GM21367 (cell line): ENCODE data around the gene TFDP2.
A peak's percentile ranks its signal among the peaks of the same experiment; 100 is the strongest.
"Not testable (repeated sequence)": the region's sequence is repeated elsewhere in the genome, so short reads cannot be mapped to it uniquely, and the experiment has no call there.

Experiments used
- ATAC-seq: cut with Tn5 transposase; IDR thresholded peaks from one replicate; pipeline ENCODE4 v1.9.1; 2021; ENCODE audit not compliant: unreplicated experiment

The TFDP2 gene

DNA sequence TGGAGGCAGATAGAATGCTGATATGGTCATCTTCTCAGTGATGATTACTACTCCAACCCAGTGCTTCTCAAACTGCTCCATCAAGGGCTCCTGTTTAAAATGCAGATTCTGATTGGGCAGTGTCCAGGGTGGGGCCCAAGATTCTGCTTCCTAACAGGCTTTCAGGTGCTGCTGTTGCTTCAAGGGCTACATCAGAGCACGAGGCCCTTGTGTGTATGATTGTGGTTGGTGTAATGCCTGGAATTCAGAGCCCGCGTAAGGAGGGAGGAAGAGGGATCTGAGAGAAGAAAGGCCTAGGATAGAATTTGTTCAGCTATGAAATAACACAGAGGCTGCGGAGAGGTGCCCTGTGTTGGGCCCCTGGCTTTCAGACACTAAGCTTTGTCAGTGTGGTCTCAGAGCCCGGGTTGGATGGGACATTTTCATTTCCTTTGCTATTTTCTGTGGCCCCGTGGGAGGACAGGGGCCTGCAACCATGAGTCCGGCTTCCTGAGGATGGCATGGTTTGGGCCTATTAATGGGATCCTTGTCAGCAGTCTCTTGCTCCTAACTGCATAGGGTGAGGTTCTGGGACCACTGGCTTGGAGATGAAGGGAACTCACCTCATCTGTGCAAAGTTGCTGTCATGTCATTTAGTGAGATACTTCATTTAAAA, 219.9 kb downstream of the TFDP2 start:
- ATAC-seq, result no peak

- no peak for ATAC-seq
Observed at GRCh38 chr3:141928631-141929270, 220.6 kb downstream of the TFDP2 start.

DNA sequence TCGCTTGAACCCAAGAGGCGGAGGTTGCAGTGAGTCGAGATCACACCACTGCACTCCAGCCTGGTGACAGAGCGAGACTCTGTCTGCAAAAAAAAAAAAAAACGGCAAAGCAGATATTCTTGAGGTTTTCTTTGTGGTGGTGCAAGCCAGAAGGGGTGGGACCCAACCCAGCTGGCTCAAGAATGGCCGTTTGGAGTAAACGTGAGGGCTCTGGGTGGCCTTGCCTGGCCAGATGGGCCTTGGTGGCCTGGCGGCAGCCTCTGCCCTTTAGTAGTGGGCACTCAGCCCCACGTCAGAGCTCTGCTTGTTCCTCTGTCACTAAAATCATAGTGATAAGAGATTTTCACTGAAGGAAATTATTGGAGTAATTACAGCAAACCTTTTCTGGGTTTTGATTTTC, 222.4 kb downstream of the TFDP2 start:
- ATAC-seq, result no peak

DNA sequence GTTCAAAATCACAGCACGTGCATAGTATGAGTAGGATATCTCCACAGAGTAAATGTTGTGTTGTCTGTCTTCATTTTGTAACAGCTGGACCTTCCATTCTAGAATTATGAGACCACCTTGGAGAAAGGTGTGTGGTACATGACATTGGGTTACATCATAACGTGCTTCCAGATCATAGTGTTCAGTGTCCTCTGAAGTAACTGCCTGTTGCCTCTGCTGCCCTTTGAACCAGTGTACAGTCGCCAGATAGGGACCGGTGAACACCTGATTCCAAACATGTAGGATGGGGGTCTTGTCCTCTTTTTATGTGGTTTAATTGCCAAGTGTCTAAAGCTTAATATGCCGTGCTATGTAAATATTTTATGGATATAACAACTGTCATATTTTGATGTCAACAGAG, 223.7 kb downstream of the TFDP2 start:
- ATAC-seq, result not testable (repeated sequence)

DNA sequence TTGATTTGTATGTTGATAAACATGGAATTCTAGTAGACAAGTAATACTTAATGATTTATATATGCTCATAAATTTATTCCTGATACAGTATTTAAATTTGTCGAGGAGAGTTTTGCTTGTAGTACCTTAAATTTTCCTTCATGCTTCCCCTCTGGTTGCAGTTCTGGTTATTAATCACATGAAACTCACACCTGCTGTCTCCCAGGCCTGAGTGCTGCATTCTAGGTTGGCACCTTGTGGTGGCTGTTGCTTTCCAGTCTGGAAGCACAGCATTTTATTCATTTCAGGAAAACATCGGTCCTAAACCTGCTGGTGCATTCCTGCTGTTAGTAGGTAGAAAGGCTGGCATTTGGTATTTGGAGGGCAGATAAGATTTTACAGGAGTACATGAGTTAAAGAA, 228.0 kb downstream of the TFDP2 start:
- ATAC-seq, result no peak

DNA sequence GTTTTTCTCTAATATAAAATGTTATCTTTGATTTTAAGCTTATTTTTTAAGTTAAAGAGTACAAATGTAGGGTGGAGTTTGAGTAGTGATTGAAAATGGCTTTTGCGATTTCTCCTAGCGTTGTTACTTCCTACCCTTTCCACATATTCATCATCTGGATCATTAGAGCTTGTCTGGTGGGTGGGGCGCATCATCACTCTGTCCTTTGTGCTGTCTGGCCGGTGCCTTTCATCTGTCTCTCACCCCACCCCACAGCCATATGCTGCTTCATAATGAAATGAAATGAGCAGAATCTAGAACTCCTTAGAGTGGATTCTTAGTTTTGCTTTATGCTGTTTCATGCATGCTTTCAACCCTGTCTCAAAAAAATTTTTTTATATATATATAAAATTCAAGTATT, 228.6 kb downstream of the TFDP2 start:
- ATAC-seq, result no peak

DNA sequence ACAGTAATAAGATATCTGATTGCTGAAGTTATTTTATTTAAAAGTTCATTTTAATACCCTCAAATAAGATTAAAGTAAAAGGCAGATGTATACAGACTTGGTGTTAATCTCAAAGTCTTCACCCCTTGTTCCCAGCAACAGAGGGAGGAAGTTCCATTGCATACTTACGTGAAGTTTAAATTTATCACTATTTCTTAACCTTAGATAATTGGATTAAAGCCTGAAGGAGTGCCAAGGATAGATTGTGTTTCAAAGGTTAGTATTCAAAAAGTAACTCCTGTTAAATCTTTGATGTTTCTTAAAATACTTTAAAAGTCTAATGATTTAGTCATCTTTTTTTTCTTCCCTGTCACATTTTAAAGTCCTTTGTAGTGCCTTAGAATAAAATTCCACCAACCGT, 233.6 kb downstream of the TFDP2 start:
- no peak for ATAC-seq

DNA sequence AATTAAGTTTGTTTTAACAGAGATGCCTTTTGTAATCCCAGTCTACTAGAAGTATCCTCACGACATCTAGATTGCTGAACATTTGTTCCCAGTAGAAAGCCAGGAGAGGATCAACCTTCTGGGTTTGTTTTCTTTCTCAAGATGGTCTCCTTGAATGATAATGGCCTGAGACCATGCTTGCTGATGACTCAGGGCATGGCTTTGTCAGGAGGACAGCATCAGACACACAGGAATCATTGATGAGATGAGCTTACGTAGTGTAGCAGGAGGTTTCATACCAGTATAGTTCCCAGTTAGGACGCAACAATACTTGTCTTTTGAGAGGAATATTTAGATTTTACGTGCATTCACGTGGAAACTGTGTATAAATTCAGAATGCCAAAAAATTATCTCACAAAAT, 234.3 kb downstream of the TFDP2 start:
- no peak for ATAC-seq

- no peak for ATAC-seq
Observed at GRCh38 chr3:141914311-141914710, 235.0 kb downstream of the TFDP2 start.

DNA sequence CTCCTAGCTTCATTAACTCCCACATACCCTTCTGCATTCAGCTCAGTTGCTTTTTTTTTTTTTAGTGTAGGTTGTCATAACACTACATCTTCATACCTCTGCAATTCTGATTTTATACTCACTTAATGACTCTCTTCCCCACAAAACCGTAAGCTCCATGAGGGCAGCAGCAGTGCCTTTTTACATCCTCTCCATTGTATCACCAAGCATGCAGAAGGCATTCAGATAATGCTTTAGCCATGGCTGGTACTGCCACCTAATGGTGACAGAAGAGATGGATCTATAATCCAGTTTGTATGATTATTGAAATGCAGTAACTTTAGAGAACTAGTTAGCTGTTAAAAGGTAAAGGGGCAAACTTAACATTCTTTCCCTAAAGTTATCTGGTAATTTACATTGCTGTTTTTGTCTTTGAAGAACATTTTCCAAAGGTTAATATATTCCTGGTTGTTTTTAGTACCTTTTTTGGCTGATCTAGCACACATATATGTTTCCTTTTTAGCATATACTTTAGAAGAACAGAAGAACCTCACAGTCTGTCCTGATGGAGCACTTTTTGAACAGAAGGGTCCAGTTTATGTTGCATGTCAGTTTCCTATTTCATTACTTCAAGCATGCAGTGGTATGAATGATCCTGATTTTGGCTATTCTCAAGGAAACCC, 236.1 kb downstream of the TFDP2 start:
- ATAC-seq, result peak; percentile 62

- not testable (repeated sequence) for ATAC-seq
Observed at GRCh38 chr3:141909986-141910385, 239.4 kb downstream of the TFDP2 start.

- ATAC-seq, result no peak
Observed at GRCh38 chr3:141909408-141909807, 239.9 kb downstream of the TFDP2 start.

DNA sequence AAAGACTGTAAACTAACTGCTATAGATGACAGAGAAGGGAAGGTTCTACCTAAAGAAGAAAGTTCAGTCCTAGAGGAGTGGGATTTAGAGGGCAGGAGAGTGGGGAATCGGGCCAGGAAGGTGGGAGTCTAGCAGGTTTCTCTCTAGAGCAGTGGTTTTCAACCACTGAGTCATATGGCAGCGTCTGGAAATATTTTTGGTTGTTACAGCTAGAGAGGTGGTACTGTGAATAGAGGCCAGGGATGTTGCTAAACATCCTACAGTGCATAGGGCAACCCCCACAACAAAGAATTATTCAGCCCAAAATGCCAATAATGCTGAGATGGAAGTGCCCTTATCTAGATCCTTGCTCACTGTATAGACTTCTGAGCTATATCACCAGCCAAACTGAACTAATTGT, 244.2 kb downstream of the TFDP2 start:
- no peak for ATAC-seq

DNA sequence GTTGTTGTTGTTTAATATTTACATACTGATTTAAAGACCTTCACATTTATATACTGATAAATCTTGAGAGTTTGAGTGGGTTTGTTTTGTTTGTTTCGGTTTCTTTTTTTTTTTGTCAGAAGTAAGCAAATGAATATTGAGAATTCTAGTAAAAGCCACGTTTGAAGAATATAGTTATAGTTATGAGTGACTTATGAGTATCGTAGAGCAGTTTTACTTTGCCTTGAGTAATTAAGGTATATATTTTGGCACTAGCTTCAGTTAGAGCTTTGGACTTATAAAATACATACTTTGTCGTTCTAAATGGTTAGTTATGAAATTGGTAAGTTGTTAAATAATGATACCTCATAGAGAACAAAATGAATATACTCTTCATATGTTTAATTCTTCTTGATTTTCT, 245.1 kb downstream of the TFDP2 start:
- ATAC-seq, result no peak

DNA sequence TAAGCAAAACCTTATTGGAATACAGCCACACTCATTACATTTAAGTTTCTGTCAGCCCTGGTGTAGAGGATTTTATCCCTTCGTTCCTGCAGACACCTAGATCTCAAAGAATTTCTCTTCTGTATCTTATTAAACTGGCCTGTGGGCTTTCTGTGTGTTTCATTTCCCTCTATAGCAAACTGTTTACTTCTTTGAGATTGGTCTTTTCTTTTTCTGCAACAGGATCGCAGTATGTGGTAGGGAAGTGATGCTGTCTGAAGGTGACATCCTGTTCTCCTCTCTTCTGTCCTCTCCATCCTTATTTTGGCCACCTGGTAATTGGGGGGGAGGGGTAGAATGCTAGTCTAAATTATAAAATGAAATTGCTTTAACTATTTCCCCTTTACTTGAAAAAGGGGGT, 247.4 kb downstream of the TFDP2 start:
- ATAC-seq, result no peak

DNA sequence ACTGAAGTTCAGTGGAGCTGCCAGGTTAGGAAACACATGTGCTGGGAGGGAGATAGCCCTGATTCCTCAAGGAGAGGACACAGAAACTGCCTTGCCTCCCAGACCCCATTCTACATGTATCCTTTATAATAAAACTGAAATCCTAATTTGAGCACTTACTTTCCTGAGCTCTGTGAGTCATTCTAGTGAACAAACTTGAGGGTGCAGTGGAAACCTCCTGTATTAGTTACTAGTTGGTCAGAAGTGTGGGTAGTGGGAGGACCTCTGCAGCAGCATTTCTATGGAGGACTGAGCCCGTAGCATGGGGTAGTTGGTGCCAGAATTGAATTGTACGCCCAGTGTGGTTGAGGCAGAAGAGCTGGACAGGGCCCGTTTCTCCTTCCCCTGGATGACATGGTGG, 249.0 kb downstream of the TFDP2 start:
- ATAC-seq, result no peak

DNA sequence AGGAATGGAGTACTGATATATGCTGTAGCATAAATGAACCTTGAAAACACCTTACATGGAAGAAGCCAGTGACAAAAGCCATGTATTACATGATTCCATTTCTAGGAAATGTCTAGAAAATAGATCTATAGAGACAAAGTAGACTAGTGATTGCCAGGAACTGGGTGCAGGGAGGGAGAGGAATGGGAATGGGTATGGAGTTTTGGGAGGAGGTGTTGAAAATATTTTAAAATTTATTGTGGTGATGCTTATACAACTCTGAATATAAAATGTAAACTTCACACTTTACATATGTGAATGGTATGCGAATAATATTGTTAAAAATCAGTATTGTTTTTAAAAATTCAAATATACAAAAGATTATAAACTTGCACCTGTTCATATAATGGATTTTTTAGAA, 250.4 kb downstream of the TFDP2 start:
- no peak for ATAC-seq

- no peak for ATAC-seq
Observed at GRCh38 chr3:141895731-141896130, 253.6 kb downstream of the TFDP2 start.

DNA sequence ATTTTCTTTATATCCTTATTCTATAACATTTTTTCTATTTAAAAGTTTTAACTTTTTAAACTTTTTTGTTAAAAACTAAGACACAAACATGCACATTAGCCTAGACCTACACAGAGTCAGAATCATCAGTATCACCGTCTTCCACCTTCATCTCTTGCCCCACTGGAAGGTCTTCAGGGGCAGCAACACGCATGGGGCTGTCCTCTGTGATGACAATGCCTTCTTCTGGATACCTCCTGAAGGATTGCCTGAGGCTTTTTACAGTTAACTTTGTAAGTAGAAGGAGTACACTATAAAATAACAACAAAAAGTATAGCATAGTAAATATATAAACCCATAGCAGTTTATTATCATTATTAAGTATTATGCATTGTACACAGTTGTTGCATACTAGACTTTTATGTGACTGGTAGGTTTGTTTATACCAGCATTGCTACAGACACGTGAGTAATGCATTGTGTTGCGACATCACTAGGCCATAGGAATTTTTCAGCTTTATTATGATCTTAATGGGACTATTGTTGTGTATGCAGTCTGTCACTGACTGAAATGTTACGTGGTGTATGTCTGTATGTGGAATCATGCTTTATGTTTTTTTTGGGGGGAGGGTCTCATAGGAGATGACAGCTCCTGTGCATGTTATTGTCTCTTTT, 254.7 kb downstream of the TFDP2 start:
- ATAC-seq, result no peak
